Endodermal cell (in vitro differentiated cells): ENCODE measurements around the gene SPPL2B. TPM values are rescaled to one million over a fixed set of nuclear protein-coding genes. Genes with fewer than 3 reads are reported as not detected.

ENCODE experiments used
- DNase-seq: peaks from one replicate; pipeline ENCODE4 v3.0.0-alpha.2; 2017
- H3K27ac ChIP-seq: 2 replicates; pipeline ENCODE4 v1.5.1; 2013; ENCODE audit warnings: mild to moderate bottlenecking, low read depth, low read length, moderate library complexity
- H3K27me3 ChIP-seq: 2 replicates; pipeline ENCODE4 v1.6.1; 2013; ENCODE audit warnings: mild to moderate bottlenecking, low read length, moderate library complexity; ENCODE audit not compliant: insufficient read depth, control insufficient read depth, poor library complexity, severe bottlenecking
- H3K36me3 ChIP-seq: 2 replicates; pipeline ENCODE4 v1.7.0; 2013; ENCODE audit warnings: mild to moderate bottlenecking, low read length, moderate library complexity; ENCODE audit not compliant: control insufficient read depth, insufficient read depth
- H3K4me1 ChIP-seq: one replicate; pipeline ENCODE4 v1.7.0; 2013; ENCODE audit warnings: low read length; ENCODE audit not compliant: control insufficient read depth, insufficient read depth
- H3K4me3 ChIP-seq: 2 replicates; pipeline ENCODE4 v1.5.1; 2013; ENCODE audit warnings: mild to moderate bottlenecking, low read length, moderate library complexity
- H3K9ac ChIP-seq: 2 replicates; pipeline ENCODE4 v1.6.1; 2013; ENCODE audit warnings: mild to moderate bottlenecking, low read length, moderate library complexity; ENCODE audit not compliant: poor library complexity, severe bottlenecking; ENCODE audit errors: extremely low read depth
- H3K9me3 ChIP-seq: 2 replicates; pipeline ENCODE4 v1.6.1; 2013; ENCODE audit warnings: mild to moderate bottlenecking, low read length, moderate library complexity; ENCODE audit not compliant: control insufficient read depth
- H3K27ac Mint-ChIP-seq: 2 replicates; pipeline ENCODE4 v1.8.0; 2020; ENCODE audit warnings: mixed read lengths
- H3K27me3 Mint-ChIP-seq: 2 replicates; pipeline ENCODE4 v1.8.0; 2021; ENCODE audit warnings: mild to moderate bottlenecking, mixed read lengths; ENCODE audit not compliant: insufficient read depth
- H3K36me3 Mint-ChIP-seq: 2 replicates; pipeline ENCODE4 v1.8.0; 2020; ENCODE audit warnings: low read depth, mixed read lengths
- H3K4me1 Mint-ChIP-seq: 2 replicates; pipeline ENCODE4 v1.8.0; 2020; ENCODE audit warnings: mixed read lengths
- H3K4me3 Mint-ChIP-seq: 2 replicates; pipeline ENCODE4 v1.8.0; 2020; ENCODE audit warnings: mild to moderate bottlenecking, moderate library complexity, mixed read lengths
- H3K9me3 Mint-ChIP-seq: 2 replicates; pipeline ENCODE4 v1.8.0; 2020; ENCODE audit warnings: mild to moderate bottlenecking, mixed read lengths
- WGBS, 2 experiments: methylation state at CpG; one replicate each; pipeline versions ENCODE4 v1.1.5 to v1.1.7; 2013; ENCODE audit warnings: missing lambda C conversion rate in 2 of 2, mixed read lengths in 1 of 2; ENCODE audit not compliant: insufficient coverage in 1 of 2, insufficient read length in 1 of 2; 5-methylcytosine and 5-hydroxymethylcytosine counted together
- total RNA-seq, 2 donors: library from RNA; stranded (reverse); fragmentation: NEBNext Ultra II Directional in 1 of 2; extraction: Animal tissue kit (Norgen Biotek cat#: 25700) in 1 of 2; gene quantifications; 2 replicates in 1 of 2; 3 replicates in 1 of 2; pipeline ENCODE4 v1.2.1, GENCODE V29; 2021
- TF ChIP-seq, protein P1 (sequence below): fragments of 200-600 bp; sonication (generic); conservative IDR thresholded peaks from 2 replicates; pipeline ENCODE4 v1.5.0; 2021; ENCODE audit warnings: antibody characterized with exemption, mild to moderate bottlenecking

The SPPL2B gene
- total RNA-seq, 2 donors from 2014 or later = 115 to 118 TPM

DNA sequence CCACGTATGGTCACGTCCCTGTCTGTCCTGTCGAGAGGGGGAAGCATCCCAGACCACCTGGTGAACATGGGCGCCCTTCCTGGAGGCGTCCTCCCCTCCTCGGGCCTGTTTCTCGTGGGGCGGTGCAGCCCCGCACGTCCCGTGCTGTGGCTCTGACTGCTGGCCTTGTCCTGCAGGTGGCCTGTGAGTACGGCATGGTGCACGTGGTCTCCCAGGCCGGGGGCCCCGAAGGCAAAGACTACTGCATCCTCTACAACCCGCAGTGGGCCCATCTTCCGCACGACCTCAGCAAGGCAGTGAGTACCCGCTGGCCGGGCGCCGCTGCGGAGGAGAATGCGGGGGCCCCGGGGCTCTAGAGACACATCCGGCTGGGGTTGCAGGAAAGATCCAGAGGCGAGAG is 5.9 kb downstream of the SPPL2B start:
- no peak overlapping the region for H3K4me3 ChIP-seq
- H3K4me1 ChIP-seq = peaks cover 4% of the 10 kb centered on the region
- H3K9me3 Mint-ChIP-seq = peaks cover 8% of the 10 kb centered on the region
- TF ChIP-seq, protein P1, sequence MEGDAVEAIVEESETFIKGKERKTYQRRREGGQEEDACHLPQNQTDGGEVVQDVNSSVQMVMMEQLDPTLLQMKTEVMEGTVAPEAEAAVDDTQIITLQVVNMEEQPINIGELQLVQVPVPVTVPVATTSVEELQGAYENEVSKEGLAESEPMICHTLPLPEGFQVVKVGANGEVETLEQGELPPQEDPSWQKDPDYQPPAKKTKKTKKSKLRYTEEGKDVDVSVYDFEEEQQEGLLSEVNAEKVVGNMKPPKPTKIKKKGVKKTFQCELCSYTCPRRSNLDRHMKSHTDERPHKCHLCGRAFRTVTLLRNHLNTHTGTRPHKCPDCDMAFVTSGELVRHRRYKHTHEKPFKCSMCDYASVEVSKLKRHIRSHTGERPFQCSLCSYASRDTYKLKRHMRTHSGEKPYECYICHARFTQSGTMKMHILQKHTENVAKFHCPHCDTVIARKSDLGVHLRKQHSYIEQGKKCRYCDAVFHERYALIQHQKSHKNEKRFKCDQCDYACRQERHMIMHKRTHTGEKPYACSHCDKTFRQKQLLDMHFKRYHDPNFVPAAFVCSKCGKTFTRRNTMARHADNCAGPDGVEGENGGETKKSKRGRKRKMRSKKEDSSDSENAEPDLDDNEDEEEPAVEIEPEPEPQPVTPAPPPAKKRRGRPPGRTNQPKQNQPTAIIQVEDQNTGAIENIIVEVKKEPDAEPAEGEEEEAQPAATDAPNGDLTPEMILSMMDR = no peak
- H3K27me3 Mint-ChIP-seq = no peaks in the 10 kb centered on the region
- no peaks in the 10 kb centered on the region for H3K9me3 ChIP-seq
- H3K27ac Mint-ChIP-seq = no peak overlapping the region
- H3K4me1 Mint-ChIP-seq = peaks cover 19% of the 10 kb centered on the region
- H3K36me3 Mint-ChIP-seq = peaks cover 20% of the 10 kb centered on the region
- DNase-seq = no peak
- no peak overlapping the region for H3K9ac ChIP-seq
- WGBS, 2 experiments = 95 to 96% methylated on average over 15 to 27 of the region's 27 CpGs
- H3K27me3 ChIP-seq = no peaks in the 10 kb centered on the region
- H3K27ac ChIP-seq = no peak overlapping the region
- H3K36me3 ChIP-seq = peaks cover 18% of the 10 kb centered on the region
- H3K4me3 Mint-ChIP-seq = no peak overlapping the region

DNA sequence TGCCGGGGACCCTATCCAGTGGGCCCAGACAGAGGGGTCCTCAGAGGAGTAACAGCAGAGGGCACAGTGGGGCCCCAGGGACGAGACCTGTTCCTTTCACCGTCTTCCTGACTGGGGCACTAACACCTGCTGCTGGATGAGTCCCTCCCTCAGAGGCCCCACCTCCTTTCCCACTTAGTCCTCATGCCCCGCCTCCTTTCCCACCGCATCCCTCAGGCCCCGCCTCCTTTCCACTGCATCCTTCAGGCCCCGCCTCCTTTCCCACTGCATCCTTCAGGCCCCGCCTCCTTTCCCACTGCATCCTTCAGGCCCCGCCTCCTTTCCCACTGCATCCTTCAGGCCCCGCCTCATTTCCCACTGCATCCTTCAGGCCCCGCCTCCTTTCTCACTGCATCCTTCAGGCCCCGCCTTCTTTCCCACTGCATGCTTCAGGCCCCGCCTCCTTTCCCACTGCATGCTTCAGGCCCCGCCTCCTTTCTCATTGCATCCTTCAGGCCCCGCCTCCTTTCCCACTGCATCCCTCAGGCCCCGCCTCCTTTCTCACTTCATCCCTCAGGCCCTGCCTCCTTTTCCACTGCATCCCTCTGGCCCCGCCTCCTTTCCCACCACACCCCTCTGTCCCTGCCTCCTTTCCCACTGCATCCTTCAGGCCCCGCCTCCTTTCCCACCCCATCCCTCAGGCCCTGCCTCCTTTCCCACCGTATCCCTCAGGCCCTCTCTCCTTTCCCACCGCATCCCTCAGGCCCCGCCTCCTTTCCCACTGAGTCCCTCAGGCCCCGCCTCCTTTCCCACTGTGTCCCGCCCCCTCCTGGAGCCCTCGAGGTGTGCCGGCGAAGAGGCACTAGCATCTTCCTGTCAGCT is 6.7 kb downstream of the SPPL2B start:
- H3K4me3 Mint-ChIP-seq = no peak overlapping the region
- DNase-seq = no peak
- peaks cover 20% of the 10 kb centered on the region for H3K36me3 Mint-ChIP-seq
- Histone ChIP-seq H3K9ac (no peak overlapping the region), H3K36me3 (peaks cover 18% of the 10 kb centered on the region), H3K27me3 (no peaks in the 10 kb centered on the region), H3K4me1 (peaks cover 4% of the 10 kb centered on the region), H3K4me3 (no peak overlapping the region), H3K27ac (no peak overlapping the region), H3K9me3 (no peaks in the 10 kb centered on the region)
- H3K27ac Mint-ChIP-seq = no peak overlapping the region
- TF ChIP-seq, protein P1 = no peak
- peaks cover 13% of the 10 kb centered on the region for H3K4me1 Mint-ChIP-seq
- peaks cover 8% of the 10 kb centered on the region for H3K9me3 Mint-ChIP-seq
- 91 to 93% methylated on average over 17 to 26 of the region's 26 CpGs for WGBS, 2 experiments
- no peaks in the 10 kb centered on the region for H3K27me3 Mint-ChIP-seq

DNA sequence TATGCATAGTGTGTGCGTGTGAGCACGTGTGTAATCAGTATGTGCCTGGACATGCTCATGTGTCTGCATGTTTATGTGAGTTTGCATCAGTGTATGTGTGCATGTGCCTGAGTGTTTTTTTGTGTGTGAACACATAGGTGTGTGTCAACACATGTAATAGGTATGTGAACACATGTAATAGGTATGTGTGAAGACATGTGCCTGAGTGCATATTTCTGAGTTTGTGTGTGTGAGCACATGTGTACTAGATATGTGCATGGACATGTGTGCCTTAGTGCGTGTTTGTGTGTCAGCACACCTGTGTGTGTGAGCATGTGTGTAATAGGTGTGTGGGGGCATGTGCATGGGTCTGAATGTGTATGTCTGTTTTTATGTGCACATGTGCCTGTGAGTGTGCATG is 7.4 kb downstream of the SPPL2B start:
- peaks cover 20% of the 10 kb centered on the region for H3K36me3 Mint-ChIP-seq
- TF ChIP-seq, protein P1 = no peak
- no peak overlapping the region for H3K27ac Mint-ChIP-seq
- DNase-seq = no peak
- peaks cover 18% of the 10 kb centered on the region for H3K36me3 ChIP-seq
- 94 to 98% methylated on average over 3 of the region's 3 CpGs for WGBS, 2 experiments
- H3K27me3 ChIP-seq = no peaks in the 10 kb centered on the region
- no peak overlapping the region for H3K27ac ChIP-seq
- H3K4me1 ChIP-seq = peaks cover 1% of the 10 kb centered on the region
- no peak overlapping the region for H3K4me3 ChIP-seq
- H3K4me1 Mint-ChIP-seq = peaks cover 7% of the 10 kb centered on the region
- H3K9me3 ChIP-seq = no peaks in the 10 kb centered on the region
- H3K9me3 Mint-ChIP-seq = peaks cover 8% of the 10 kb centered on the region
- no peaks in the 10 kb centered on the region for H3K27me3 Mint-ChIP-seq
- H3K9ac ChIP-seq = no peak overlapping the region
- H3K4me3 Mint-ChIP-seq = no peak overlapping the region
